NCI-H226 (cell line): Measurements from ENCODE around the gene B2M.
"Not testable (repeated sequence)": the region's sequence is repeated elsewhere in the genome, so short reads cannot be mapped to it uniquely, and the experiment has no call there.

ENCODE experiments used
- DNase-seq: peaks from one replicate; pipeline ENCODE4 v3.0.0-alpha.2; 2015

B2M gene

GRCh38 chr15:44700676-44701075 is 10.6 kb upstream of the B2M start:
- DNase-seq, result not testable (repeated sequence)

- DNase-seq, result no peak
These were observed 5.3 kb upstream of the B2M start for GRCh38 chr15:44705986-44706385.

GRCh38 chr15:44706401-44706800 is 4.9 kb upstream of the B2M start:
- no peak for DNase-seq

GRCh38 chr15:44706946-44707636 is 4.2 kb upstream of the B2M start:
- DNase-seq, result no peak

- DNase-seq, result no peak
These were observed 851 bp upstream of the B2M start for GRCh38 chr15:44710236-44711095.

GRCh38 chr15:44711743-44712345 is 527 bp downstream of the B2M start:
- peak; percentile 22 for DNase-seq

- DNase-seq, result peak; percentile 71
These were observed 1.2 kb downstream of the B2M start for GRCh38 chr15:44712346-44713005.

GRCh38 chr15:44713006-44713966 is 2.0 kb downstream of the B2M start:
- peak; percentile 10 for DNase-seq

- no peak for DNase-seq
These were observed 4.0 kb downstream of the B2M start for GRCh38 chr15:44715142-44715796.

GRCh38 chr15:44715797-44716334 is 4.5 kb downstream of the B2M start:
- DNase-seq, result no peak

GRCh38 chr15:44716983-44717602 is 5.8 kb downstream of the B2M start:
- DNase-seq, result no peak

- DNase-seq, result no peak
These were observed 7.0 kb downstream of the B2M start for GRCh38 chr15:44718180-44718926.

GRCh38 chr15:44718927-44719292 is 7.6 kb downstream of the B2M start:
- no peak for DNase-seq

GRCh38 chr15:44719293-44719999 is 8.1 kb downstream of the B2M start:
- no peak for DNase-seq

GRCh38 chr15:44720000-44720435 is 8.7 kb downstream of the B2M start:
- DNase-seq, result not testable (repeated sequence)

- no peak for DNase-seq
These were observed 9.3 kb downstream of the B2M start for GRCh38 chr15:44720460-44721176.

GRCh38 chr15:44722011-44722410 is 10.7 kb downstream of the B2M start:
- DNase-seq, result no peak

- no peak for DNase-seq
These were observed 14.8 kb downstream of the B2M start for GRCh38 chr15:44726136-44726535.
